Hepatocyte (in vitro differentiated cells): ENCODE measurements around the gene SLFNL1. TPM values are rescaled to one million over a fixed set of nuclear protein-coding genes. Genes with fewer than 3 reads are reported as not detected.

Source experiments
- DNase-seq: peaks from one replicate; pipeline ENCODE4 v3.0.0-alpha.2; 2016; ENCODE audit warnings: low spot score
- H2AFZ ChIP-seq: fragments of 200-600 bp; sonication (generic); 2 replicates; pipeline ENCODE4 v1.6.0; 2016; ENCODE audit warnings: antibody characterized with exemption, mild to moderate bottlenecking
- H3K27ac ChIP-seq: fragments of 200-600 bp; sonication (generic); 2 replicates; pipeline ENCODE4 v1.5.1; 2016; ENCODE audit warnings: mild to moderate bottlenecking
- H3K27me3 ChIP-seq: fragments of 200-600 bp; sonication (generic); 2 replicates; pipeline ENCODE4 v1.6.1; 2016
- H3K36me3 ChIP-seq: fragments of 200-600 bp; sonication (generic); replicated peaks from 2 replicates; pipeline ENCODE4 v1.5.1; 2016; ENCODE audit warnings: low read depth; ENCODE audit not compliant: insufficient read depth
- H3K4me1 ChIP-seq: fragments of 200-600 bp; sonication (generic); 2 replicates; pipeline ENCODE4 v1.5.1; 2016; ENCODE audit warnings: mild to moderate bottlenecking, moderate library complexity; ENCODE audit not compliant: insufficient read depth
- H3K4me2 ChIP-seq: fragments of 200-600 bp; sonication (generic); 2 replicates; pipeline ENCODE4 v1.6.0; 2016
- H3K4me3 ChIP-seq: fragments of 200-600 bp; sonication (generic); 2 replicates; pipeline ENCODE4 v1.5.1; 2016; ENCODE audit warnings: mild to moderate bottlenecking
- H3K79me2 ChIP-seq: fragments of 200-600 bp; sonication (generic); 2 replicates; pipeline ENCODE4 v1.6.0; 2017; ENCODE audit warnings: mild to moderate bottlenecking
- H3K9me2 ChIP-seq: fragments of 200-600 bp; sonication (generic); replicated peaks from 2 replicates; pipeline ENCODE4 v1.6.0; 2017; ENCODE audit warnings: mild to moderate bottlenecking; ENCODE audit not compliant: insufficient read depth
- H3K9me3 ChIP-seq: fragments of 200-600 bp; sonication (generic); 2 replicates; pipeline ENCODE4 v1.5.1; 2016; ENCODE audit warnings: low read depth, mild to moderate bottlenecking
- H4K20me1 ChIP-seq: fragments of 200-600 bp; sonication (generic); 2 replicates; pipeline ENCODE4 v1.6.0; 2016; ENCODE audit warnings: mild to moderate bottlenecking; ENCODE audit not compliant: insufficient read depth, poor library complexity, severe bottlenecking
- EZH2 ChIP-seq: fragments of 200-600 bp; sonication (generic); IDR thresholded peaks from 2 replicates; pipeline ENCODE4 v1.6.1; 2016; ENCODE audit warnings: antibody characterized with exemption, mild to moderate bottlenecking, borderline replicate concordance
- EZH2phosphoT487 ChIP-seq: fragments of 200-600 bp; sonication (generic); IDR thresholded peaks from one replicate; pipeline ENCODE4 v1.6.1; 2018; ENCODE audit warnings: antibody characterized with exemption, mild to moderate bottlenecking, low read depth, moderate library complexity; ENCODE audit not compliant: unreplicated experiment, severe bottlenecking
- WGBS: methylation state at CpG from one replicate; pipeline ENCODE4 v1.1.6; 2016; ENCODE audit warnings: low lambda C conversion rate; ENCODE audit errors: missing lambda C conversion rate; 5-methylcytosine and 5-hydroxymethylcytosine counted together
- polyA plus RNA-seq: library from polyadenylated mRNA; unstranded; fragments of >200 nt; fragmentation: Nextera tagmentation; extraction: Ambion mirVana; gene quantifications from 2 replicates; pipeline ENCODE4 v1.2.1, GENCODE V29; 2016
- total RNA-seq: library from RNA; depleted of rRNA; stranded (reverse); fragments of >200 nt; gene quantifications from 2 replicates; pipeline ENCODE4 v1.2.3, GENCODE V29; 2014
- TF ChIP-seq, protein P1 (sequence below): fragments of 200-600 bp; sonication (generic); IDR thresholded peaks from 2 replicates; pipeline ENCODE4 v1.5.1; 2016; ENCODE audit warnings: antibody characterized with exemption, mild to moderate bottlenecking; ENCODE audit not compliant: poor library complexity

SLFNL1 gene
- total and polyA plus RNA-seq, 2 experiments from 2014 or later: 0.18 to 0.27 TPM

DNA sequence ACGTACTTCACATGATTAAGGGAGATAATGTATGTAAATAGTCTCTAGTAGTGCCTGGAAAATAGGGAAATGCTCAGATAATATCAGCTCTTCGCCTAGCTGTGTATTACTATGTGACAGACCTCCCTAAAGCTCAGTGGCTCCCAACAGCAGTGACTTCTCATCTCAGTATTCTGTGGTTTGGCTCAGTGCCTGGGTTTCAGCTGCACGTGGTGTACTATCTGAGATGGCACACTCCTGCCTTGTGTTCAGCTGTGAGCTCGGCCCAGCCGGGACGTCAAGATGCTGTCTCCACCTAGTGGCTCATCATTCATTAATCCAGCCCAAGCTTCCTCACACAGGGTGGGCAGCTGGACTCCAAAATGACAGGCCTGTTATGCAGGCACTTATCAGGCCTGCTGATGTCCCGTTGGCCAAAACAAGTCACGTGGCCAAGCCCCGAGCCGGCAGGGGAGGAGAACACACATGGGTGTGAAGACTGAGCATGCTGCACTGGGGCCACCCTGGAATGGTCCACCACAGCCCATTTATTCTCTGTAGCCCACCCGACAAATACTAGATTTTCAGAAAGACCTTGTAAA, 17.8 kb downstream of the SLFNL1 start:
- 49% methylated on average over 11 of the region's 11 CpGs for WGBS
- TF ChIP-seq, protein P1, sequence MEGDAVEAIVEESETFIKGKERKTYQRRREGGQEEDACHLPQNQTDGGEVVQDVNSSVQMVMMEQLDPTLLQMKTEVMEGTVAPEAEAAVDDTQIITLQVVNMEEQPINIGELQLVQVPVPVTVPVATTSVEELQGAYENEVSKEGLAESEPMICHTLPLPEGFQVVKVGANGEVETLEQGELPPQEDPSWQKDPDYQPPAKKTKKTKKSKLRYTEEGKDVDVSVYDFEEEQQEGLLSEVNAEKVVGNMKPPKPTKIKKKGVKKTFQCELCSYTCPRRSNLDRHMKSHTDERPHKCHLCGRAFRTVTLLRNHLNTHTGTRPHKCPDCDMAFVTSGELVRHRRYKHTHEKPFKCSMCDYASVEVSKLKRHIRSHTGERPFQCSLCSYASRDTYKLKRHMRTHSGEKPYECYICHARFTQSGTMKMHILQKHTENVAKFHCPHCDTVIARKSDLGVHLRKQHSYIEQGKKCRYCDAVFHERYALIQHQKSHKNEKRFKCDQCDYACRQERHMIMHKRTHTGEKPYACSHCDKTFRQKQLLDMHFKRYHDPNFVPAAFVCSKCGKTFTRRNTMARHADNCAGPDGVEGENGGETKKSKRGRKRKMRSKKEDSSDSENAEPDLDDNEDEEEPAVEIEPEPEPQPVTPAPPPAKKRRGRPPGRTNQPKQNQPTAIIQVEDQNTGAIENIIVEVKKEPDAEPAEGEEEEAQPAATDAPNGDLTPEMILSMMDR: peak; percentile 55
- no peak for TF ChIP-seq EZH2phosphoT487
- no peak for TF ChIP-seq EZH2
- DNase-seq: peak; percentile 93
- no peak overlapping the region for H3K4me3 ChIP-seq
- no peaks in the 10 kb centered on the region for H3K27me3 ChIP-seq
- no peaks in the 10 kb centered on the region for H3K9me3 ChIP-seq
- H4K20me1 ChIP-seq: no peaks in the 10 kb centered on the region
- H3K9me2 ChIP-seq: no peaks in the 10 kb centered on the region
- H3K27ac ChIP-seq: no peak overlapping the region
- H3K36me3 ChIP-seq: no peaks in the 10 kb centered on the region
- H3K4me1 ChIP-seq: peaks cover 5% of the 10 kb centered on the region
- H3K4me2 ChIP-seq: no peak overlapping the region
- H2AFZ ChIP-seq: no peak overlapping the region
- no peaks in the 10 kb centered on the region for H3K79me2 ChIP-seq

DNA sequence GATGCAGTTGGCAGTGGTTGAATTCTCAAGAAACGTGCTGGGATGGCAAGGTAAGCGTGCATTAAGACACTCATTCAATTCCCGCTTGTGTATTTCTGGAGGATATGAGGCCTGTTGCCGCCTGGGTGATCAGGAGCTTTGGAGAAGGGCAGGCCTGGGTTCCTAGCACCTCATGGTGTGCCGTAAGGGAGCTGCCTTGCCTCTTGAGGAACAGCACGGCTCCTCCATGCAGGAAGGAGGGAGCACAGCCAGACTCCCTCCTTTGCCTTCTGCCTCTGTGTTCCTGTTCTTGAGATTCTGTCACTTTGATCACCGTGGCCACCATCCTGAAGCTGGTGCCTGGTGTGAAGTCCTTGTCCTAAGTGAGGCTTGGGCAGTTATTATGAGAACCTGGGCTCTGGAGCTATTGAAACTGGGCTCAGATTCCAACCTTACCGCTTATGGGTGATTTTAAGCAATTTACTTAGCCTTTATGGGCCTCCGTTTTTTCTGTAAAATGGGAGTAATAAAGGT, 18.3 kb downstream of the SLFNL1 start:
- TF ChIP-seq EZH2 (no peak), EZH2phosphoT487 (no peak)
- TF ChIP-seq, protein P1: no peak
- Histone ChIP-seq H3K36me3 (no peaks in the 10 kb centered on the region), H3K4me2 (no peak overlapping the region)

DNA sequence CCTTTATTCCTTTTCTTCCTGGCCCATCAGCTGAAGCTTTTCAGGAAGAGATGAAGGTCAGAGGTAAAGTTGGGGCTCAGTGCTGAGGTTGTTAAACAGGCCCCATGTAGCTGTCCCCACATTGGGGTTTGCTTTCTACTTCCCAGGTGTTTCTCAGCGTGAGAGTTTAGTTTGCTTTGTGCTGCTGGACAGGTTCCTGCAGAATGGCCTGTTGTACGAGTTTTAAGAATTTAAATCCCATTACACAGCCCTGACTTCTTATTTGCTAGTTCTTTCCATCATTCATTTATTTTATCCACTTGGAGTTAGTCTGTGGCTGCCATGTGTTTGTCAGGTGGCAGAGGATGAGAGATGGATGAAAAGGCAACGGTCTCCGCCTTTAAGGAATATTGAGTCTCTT, 22.9 kb downstream of the SLFNL1 start:
- DNase-seq: no peak
- 93% methylated on average over 4 of the region's 4 CpGs for WGBS
- H3K9me3 ChIP-seq: no peaks in the 10 kb centered on the region
- peaks cover 5% of the 10 kb centered on the region for H3K4me1 ChIP-seq
- no peaks in the 10 kb centered on the region for H3K27me3 ChIP-seq
- TF ChIP-seq EZH2phosphoT487 (no peak), EZH2 (no peak)
- peaks cover 3% of the 10 kb centered on the region for H3K79me2 ChIP-seq
- H4K20me1 ChIP-seq: no peaks in the 10 kb centered on the region
- no peak overlapping the region for H3K27ac ChIP-seq
- no peak overlapping the region for H3K4me3 ChIP-seq
- H3K4me2 ChIP-seq: no peak overlapping the region
- H3K36me3 ChIP-seq: no peaks in the 10 kb centered on the region
- no peaks in the 10 kb centered on the region for H3K9me2 ChIP-seq
- H2AFZ ChIP-seq: no peak overlapping the region

More for the DNA sequence above, 18.3 kb downstream of the SLFNL1 start:
- Histone ChIP-seq H3K4me1 (peaks cover 5% of the 10 kb centered on the region), H3K27me3 (no peaks in the 10 kb centered on the region), H3K4me3 (no peak overlapping the region), H3K9me2 (no peaks in the 10 kb centered on the region), H3K79me2 (peaks cover 3% of the 10 kb centered on the region), H3K27ac (no peak overlapping the region), H2AFZ (no peak overlapping the region), H3K9me3 (no peaks in the 10 kb centered on the region), H4K20me1 (no peaks in the 10 kb centered on the region)
- WGBS: 90% methylated on average over 9 of the region's 9 CpGs
- DNase-seq: no peak

DNA sequence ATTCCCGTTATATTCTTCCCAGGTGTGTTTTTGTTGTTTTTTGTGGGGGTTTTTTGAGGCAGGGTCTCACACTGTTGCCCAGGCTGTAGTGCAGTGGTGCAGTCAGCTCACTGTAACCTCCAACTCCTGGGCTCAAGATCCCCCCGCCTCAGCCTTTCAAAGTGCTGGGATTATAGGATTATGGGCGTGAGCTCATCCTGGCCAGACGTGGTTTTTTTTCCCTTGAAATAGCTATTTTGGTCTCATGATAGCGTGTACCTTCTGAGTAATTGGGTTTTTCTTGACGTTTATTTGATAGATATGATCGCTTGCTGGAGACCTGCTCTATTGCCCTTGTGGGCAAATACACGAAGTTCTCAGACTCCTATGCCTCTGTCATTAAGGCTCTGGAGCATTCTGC, 24.4 kb downstream of the SLFNL1 start:
- Histone ChIP-seq H3K4me3 (no peak overlapping the region), H3K79me2 (peaks cover 3% of the 10 kb centered on the region), H3K27me3 (no peaks in the 10 kb centered on the region), H3K4me2 (no peak overlapping the region), H3K36me3 (peaks cover 3% of the 10 kb centered on the region), H4K20me1 (no peaks in the 10 kb centered on the region), H3K27ac (no peak overlapping the region), H2AFZ (no peak overlapping the region), H3K9me2 (no peaks in the 10 kb centered on the region), H3K9me3 (no peaks in the 10 kb centered on the region), H3K4me1 (no peaks in the 10 kb centered on the region)
- 54% methylated on average over 8 of the region's 8 CpGs for WGBS
- TF ChIP-seq, protein P1: no peak
- TF ChIP-seq EZH2phosphoT487: no peak
- TF ChIP-seq EZH2: no peak
- DNase-seq: no peak
